RPMI7951 (cell line): Measurements from ENCODE around the gene GPR135. TPM values are rescaled to one million over a fixed set of nuclear protein-coding genes. Genes with fewer than 3 reads are reported as not detected.

Experiments used
- DNase-seq: peaks from one replicate; pipeline ENCODE4 v3.0.0-alpha.2; 2012; ENCODE audit warnings: low read depth
- total RNA-seq: library from RNA; depleted of rRNA; stranded (reverse); fragments of >200 nt; shearing (Covaris generic); gene quantifications from 2 replicates; pipeline ENCODE4 v1.2.3, GENCODE V29; 2014; rRNA removed

The GPR135 gene
- total RNA-seq, 1 experiment from 2014 or later = 0.48 TPM

DNA sequence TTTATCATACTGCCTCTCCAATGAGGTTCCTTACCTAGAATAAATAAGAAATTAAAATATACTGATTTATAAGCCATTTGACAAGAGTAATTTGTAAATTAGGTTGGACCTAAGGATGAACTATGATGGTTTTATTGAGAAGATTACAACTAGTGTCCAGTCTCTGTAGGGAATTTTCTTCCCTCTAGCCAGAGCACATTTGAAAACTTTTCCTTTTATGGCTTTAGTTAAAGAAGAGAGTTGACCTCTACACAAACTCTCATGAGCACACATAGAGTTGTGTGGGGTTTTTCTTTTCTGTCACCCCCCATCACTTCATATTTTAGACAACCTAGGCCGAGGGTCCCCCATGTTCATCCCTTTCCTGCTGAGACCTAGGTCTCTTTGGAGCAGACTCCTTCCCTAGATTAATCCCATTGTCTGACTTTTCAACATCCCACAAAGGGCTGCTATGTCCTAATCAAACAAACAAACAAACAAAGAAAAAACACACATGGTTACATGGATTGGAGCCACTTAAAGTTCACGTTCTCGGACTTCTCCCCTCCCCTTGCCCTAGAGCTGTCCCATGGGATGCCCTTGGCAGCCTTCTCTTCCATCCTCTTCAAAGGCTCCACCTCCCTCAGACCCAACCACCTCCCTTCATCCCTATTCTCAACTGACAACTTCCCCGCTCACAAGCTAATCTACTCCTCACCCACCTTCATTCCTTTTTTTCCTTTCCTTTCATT, 40.7 kb downstream of the GPR135 start:
- peak; percentile 15 for DNase-seq

DNA sequence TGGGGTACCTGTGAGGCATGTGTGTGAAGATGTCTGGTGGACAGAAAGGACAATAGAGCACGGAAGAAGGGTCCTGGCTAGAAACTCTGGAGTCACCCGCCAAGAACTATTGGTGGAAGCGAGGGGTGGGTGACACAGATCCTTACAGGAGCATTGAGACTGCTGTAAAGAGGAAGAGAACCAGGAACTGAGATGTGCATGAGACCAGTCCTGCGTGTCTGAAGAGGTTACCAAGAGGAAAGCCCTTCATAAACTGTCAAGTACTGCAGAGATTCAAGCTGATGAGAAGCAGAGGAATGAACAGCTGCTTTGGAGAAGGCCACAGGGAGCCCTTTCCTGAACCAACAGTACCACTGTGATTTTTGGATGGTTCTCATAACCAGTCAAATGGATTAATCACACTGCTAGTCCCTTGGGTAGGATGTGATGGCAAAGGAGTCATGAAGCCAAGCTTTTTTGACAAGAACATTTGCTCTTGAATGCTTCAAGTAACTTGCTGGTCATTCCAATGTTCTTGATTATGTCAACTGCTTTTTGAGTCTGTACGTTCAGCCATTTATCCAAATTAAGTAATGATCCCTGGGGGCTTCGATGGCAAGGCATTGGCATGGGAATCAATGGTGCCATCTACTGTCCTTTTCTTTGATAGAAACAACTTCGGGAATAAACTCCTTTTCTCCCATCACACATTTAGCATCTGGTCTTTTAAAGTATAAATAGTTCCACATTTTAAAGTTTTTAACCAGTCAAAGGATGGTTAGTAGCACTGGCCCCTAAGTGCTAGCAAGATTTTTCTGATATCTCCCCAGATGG, 42.9 kb downstream of the GPR135 start:
- DNase-seq = peak; percentile 20

DNA sequence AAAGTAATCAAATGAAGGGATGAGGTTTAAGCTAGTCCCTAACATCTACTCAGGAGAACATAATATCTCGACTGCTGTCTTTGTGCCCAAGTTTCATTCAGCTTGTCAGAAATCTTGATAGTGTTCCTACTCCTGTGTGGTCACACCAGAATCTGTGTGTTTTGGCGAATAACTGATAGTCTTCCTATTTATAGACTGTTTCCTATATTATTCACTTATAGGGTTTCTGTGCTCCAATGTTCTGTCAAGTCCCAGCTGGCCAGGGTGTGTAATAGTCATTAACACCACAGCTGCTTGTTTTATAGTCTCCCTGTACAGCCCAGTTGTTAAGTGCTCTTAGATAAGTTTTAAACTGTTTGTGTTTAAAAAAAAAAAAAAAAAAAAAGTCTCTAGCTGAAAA, 45.9 kb downstream of the GPR135 start:
- DNase-seq = no peak

DNA sequence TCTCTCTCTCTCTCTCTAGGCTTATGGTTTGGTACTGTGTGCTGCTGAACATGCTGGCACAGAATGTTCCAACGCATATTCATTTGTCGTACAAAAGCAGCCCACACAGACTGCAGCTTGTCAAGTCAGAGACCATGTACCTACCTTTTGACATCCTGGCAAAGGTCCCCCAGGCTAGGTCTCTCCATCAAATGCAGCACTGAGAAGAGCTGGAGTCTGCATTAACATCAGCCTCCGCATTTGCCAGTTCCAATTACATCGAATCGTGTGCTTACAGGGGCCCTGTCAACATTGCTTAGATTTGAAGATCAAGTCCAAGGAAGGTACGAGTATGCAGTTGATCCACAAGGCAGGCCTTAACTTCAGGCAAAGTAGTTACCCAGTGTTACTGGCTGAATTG, 47.9 kb downstream of the GPR135 start:
- DNase-seq = no peak

DNA sequence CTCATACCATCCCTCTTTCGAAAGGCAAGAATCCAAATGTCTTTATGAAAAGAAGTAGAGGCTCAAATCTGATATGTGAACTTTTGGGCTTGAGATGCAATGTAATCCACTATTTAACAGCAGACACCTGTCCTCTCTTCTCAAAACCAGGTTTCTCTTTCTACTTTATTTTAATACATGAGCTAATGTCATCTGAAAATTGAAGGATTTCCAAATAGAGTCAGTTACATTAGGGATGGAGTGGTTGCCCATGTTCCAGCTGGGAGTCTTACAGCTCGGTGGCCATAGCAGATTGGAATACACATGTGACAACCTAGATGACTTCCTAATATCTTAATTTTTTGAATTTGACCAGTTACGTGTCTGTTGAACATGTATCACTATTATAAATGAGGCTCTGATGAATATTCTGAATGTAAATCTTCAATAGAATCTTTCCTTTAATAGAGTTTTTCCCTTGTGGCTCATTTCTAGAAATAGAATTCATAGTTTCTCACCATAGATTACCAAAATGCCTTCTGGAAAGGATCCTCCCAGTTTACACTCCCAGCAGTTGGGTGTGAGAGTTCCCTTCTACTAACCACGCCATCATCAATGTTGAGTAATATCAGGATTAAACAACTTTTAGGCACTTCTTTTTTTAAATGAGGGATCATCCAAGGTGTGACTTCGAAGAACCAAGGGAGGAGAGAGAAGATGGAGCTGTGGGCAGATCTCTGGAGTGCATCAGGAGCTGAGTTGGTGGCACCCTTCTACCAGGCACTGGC, 49.2 kb downstream of the GPR135 start:
- DNase-seq = no peak

Other genes with a start within 250 kb of the GPR135 start
- 35.2 and 47.3 TPM in 2 replicates for gene L3HYPDH, start 19.0 kb upstream of the GPR135 start, total RNA-seq
- gene JKAMP, start 19.1 kb upstream of the GPR135 start, total RNA-seq = 68.6 and 88.6 TPM in 2 replicates
- not detected in 2 replicates for gene CCDC175, start 111.4 kb upstream of the GPR135 start, total RNA-seq